MCF 10A (cell line): ENCODE results near the gene C1orf87. TPM values are rescaled to one million over a fixed set of nuclear protein-coding genes. Genes with fewer than 3 reads are reported as not detected.

Experiments used
- BruUV-seq: library from RNA; stranded (reverse); fragments of 400-500 nt; replicated peaks from 2 replicates; lab custom pipeline; 2021; lab: Mats Ljungman, UMichigan
- CTCF ChIA-PET: fragments of 300-600 bp; sonication (Branson Sonifier 250); formaldehyde crosslinking; extraction: SDS; loops from one replicate; lab custom pipeline; 2021; ENCODE audit warnings: antibody characterized with exemption, inconsistent platforms; lab: Yijun Ruan, JAX
- POLR2A ChIA-PET: fragments of 300-600, 350-650 bp; sonication (Branson Sonifier 250); formaldehyde crosslinking; extraction: SDS; loops from one replicate; lab custom pipeline; 2020; ENCODE audit warnings: antibody characterized with exemption, inconsistent platforms; lab: Yijun Ruan, JAX
- DNase-seq: peaks from one replicate; pipeline ENCODE4 v3.0.0-alpha.2; 2018; ENCODE audit not compliant: unreplicated experiment
- H3K27ac Mint-ChIP-seq: one replicate; pipeline ENCODE4 v1.8.0; 2022; ENCODE audit warnings: mild to moderate bottlenecking, low read depth, mixed read lengths; ENCODE audit not compliant: unreplicated experiment
- H3K27me3 Mint-ChIP-seq: one replicate; pipeline ENCODE4 v1.8.0; 2022; ENCODE audit warnings: mixed read lengths; ENCODE audit not compliant: insufficient read depth, unreplicated experiment
- H3K36me3 Mint-ChIP-seq: one replicate; pipeline ENCODE4 v1.8.0; 2022; ENCODE audit warnings: mild to moderate bottlenecking, moderate library complexity, mixed read lengths; ENCODE audit not compliant: insufficient read depth, unreplicated experiment
- H3K4me1 Mint-ChIP-seq: one replicate; pipeline ENCODE4 v1.8.0; 2022; ENCODE audit warnings: mixed read lengths; ENCODE audit not compliant: insufficient read depth, unreplicated experiment
- H3K4me3 Mint-ChIP-seq: one replicate; pipeline ENCODE4 v1.8.0; 2022; ENCODE audit warnings: mild to moderate bottlenecking, moderate library complexity, mixed read lengths; ENCODE audit not compliant: unreplicated experiment
- H3K9me3 Mint-ChIP-seq: one replicate; pipeline ENCODE4 v1.8.0; 2022; ENCODE audit warnings: mixed read lengths; ENCODE audit not compliant: unreplicated experiment
- intact Hi-C: fragments of 100-400 bp; cut with micrococcal nuclease; formaldehyde crosslinking; loops from 2 replicates; pipeline ENCODE4 v1.14.1; 2022
- total RNA-seq: library from RNA; stranded (reverse); gene quantifications from 2 replicates; pipeline ENCODE4 v1.2.3, GENCODE V29; 2022
- TF ChIP-seq, protein P1 (sequence below): fragments of 200-600 bp; IDR thresholded peaks from one replicate; pipeline ENCODE4 v1.8.0; 2022; ENCODE audit warnings: antibody characterized with exemption, mild to moderate bottlenecking; ENCODE audit not compliant: unreplicated experiment

The C1orf87 gene
- total RNA-seq, 1 experiment from 2014 or later, result not detected

DNA sequence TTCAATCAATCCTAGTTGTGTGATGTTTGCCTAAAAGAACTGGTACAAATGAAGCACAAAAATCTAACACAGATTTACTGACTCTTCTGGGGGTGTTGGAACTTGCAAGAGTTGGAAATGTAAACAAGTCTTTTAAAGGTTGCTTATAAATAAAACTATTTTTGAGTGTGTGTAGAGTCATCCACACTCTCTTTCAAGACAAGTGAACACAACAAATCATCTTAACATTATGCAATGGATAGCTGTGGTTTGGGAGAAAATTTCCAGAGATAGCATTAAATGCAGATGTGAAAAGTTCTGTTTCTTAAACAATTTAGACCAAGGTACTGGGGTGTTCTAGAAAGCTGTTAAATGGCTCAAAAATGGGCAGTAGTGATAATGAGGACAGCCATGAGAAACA lies 28.7 kb downstream of the C1orf87 start:
- H3K9me3 Mint-ChIP-seq, result no peaks in the 10 kb centered on the region
- intact Hi-C loops, result loop anchor here (10.0 kb wide), 1 partner anchor 60 kb away; no protein-coding TSS in a partner anchor
- TF ChIP-seq, protein P1, sequence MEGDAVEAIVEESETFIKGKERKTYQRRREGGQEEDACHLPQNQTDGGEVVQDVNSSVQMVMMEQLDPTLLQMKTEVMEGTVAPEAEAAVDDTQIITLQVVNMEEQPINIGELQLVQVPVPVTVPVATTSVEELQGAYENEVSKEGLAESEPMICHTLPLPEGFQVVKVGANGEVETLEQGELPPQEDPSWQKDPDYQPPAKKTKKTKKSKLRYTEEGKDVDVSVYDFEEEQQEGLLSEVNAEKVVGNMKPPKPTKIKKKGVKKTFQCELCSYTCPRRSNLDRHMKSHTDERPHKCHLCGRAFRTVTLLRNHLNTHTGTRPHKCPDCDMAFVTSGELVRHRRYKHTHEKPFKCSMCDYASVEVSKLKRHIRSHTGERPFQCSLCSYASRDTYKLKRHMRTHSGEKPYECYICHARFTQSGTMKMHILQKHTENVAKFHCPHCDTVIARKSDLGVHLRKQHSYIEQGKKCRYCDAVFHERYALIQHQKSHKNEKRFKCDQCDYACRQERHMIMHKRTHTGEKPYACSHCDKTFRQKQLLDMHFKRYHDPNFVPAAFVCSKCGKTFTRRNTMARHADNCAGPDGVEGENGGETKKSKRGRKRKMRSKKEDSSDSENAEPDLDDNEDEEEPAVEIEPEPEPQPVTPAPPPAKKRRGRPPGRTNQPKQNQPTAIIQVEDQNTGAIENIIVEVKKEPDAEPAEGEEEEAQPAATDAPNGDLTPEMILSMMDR, result no peak
- no peaks in the 10 kb centered on the region for H3K36me3 Mint-ChIP-seq
- BruUV-seq, result no TSS peak
- ChIA-PET POLR2A (no interaction called here), CTCF (no interaction called here)
- no peaks in the 10 kb centered on the region for H3K4me1 Mint-ChIP-seq
- no peak overlapping the region for H3K27ac Mint-ChIP-seq
- DNase-seq, result no peak
- peaks cover 11% of the 10 kb centered on the region for H3K27me3 Mint-ChIP-seq
- no peak overlapping the region for H3K4me3 Mint-ChIP-seq

DNA sequence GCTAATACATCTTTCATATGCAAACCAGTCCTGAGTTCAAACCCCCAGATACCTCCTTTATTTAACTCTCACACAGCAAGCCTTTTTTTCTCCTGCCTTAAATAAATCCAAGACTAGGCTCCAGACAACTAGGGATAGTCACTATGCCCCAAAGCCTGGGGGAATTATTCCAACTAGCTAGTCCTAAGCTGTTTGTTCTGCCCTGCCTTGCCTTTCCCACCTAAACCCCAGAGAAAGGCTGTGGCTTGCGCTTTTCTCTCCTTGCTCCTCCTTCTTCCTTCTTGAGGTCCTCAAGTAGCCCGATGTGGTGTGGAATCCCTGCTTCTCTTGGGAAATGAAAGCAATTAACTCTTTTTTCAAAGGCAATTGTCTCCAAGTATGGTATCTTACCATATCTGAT lies 31.8 kb downstream of the C1orf87 start:
- Mint-ChIP-seq H3K27ac (no peak overlapping the region), H3K27me3 (peaks cover 11% of the 10 kb centered on the region), H3K4me3 (no peak overlapping the region), H3K9me3 (no peaks in the 10 kb centered on the region), H3K36me3 (no peaks in the 10 kb centered on the region), H3K4me1 (no peaks in the 10 kb centered on the region)
- CTCF ChIA-PET, result interaction anchor here (0.6 to 0.8 kb wide), 2 partner anchors 136 to 757 kb away, joined by 3 to 4 read pairs; no protein-coding TSS in a partner anchor
- intact Hi-C loops, result loop anchor here (10.0 kb wide), 1 partner anchor 63 kb away; no protein-coding TSS in a partner anchor
- BruUV-seq, result no TSS peak
- POLR2A ChIA-PET, result no interaction called here
- no peak for DNase-seq
- TF ChIP-seq, protein P1, result no peak

DNA sequence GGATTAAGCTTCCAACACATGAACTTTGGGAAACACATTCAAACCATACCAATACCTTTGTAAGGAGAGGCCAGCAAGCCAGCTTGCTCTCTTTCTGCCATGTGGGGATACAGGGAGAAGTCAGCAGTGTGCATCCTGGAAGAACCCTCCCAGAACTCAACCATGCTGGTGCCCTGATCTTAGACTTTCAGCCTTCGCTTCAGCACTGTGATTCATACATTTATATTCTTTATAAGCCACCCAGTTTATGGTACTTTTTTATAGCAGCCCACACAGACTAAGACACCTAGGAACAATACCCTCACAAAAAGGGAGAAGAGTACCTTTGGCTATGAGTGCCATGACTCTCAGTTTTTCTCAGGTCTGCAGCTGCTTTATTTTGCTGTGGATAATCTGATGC lies 35.9 kb downstream of the C1orf87 start:
- intact Hi-C loops, result no loop called here
- Mint-ChIP-seq H3K36me3 (no peaks in the 10 kb centered on the region), H3K4me3 (no peak overlapping the region), H3K27me3 (no peaks in the 10 kb centered on the region), H3K4me1 (no peaks in the 10 kb centered on the region), H3K9me3 (no peaks in the 10 kb centered on the region), H3K27ac (no peak overlapping the region)
- DNase-seq, result no peak
- POLR2A ChIA-PET, result no interaction called here
- CTCF ChIA-PET, result no interaction called here
- BruUV-seq, result no TSS peak
- TF ChIP-seq, protein P1, result no peak

DNA sequence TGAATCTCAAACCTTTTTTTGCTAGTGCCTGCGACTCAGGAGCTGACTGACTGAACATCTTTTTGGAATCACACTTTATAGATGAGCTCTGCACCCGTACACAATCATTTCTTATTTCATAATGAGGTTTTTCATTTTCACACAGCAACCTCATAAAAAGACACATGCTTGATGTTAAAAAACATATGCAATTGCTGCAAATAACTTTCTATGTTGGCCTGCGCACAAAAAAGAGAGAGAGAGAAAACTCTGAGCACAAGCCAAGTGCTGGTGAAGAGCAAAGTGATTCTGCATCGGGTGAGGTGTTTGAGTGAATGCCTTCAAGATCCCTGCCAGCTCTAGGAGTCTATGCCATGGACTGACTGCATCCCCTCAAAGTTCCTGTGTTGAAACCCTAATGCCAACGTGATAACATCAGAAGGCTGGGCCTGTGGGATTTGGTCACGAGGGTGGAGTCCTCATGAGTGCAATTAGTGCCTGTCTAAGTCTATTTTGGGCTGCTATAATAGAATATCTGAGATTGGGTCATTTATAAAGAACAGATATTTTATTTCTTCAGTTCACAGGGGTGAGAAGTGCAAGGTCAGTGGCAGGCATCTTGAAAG lies 36.6 kb downstream of the C1orf87 start:
- no TSS peak for BruUV-seq
- intact Hi-C loops, result no loop called here
- CTCF ChIA-PET, result interaction anchor here (0.6 to 0.7 kb wide), 2 partner anchors 45 to 65 kb away, joined by 3 to 4 read pairs; no protein-coding TSS in a partner anchor
- TF ChIP-seq, protein P1, result no peak
- Mint-ChIP-seq H3K4me3 (no peak overlapping the region), H3K9me3 (no peaks in the 10 kb centered on the region), H3K4me1 (no peaks in the 10 kb centered on the region), H3K36me3 (no peaks in the 10 kb centered on the region), H3K27me3 (no peaks in the 10 kb centered on the region), H3K27ac (no peak overlapping the region)
- POLR2A ChIA-PET, result no interaction called here
- DNase-seq, result no peak
